IPS-18c (cell line): ENCODE data around the gene YTHDF2.
"Not testable (repeated sequence)": the region's sequence is repeated elsewhere in the genome, so short reads cannot be mapped to it uniquely, and the experiment has no call there.

ENCODE experiments used
- H3K4me3 ChIP-seq: 2 replicates; pipeline ENCODE4 v1.7.0; 2013; ENCODE audit warnings: low read depth, mild to moderate bottlenecking, low read length, moderate library complexity; ENCODE audit not compliant: insufficient read depth
- H3K9me3 ChIP-seq: one replicate; pipeline ENCODE4 v1.6.1; 2013; ENCODE audit warnings: mild to moderate bottlenecking, low read length, moderate library complexity; ENCODE audit not compliant: control insufficient read depth, insufficient read depth

Gene YTHDF2

GRCh38 chr1:28789412-28789811 is 52.7 kb downstream of the YTHDF2 start:
- no peak overlapping the region for H3K4me3 ChIP-seq
- H3K9me3 ChIP-seq = no peaks in the 10 kb centered on the region

GRCh38 chr1:28789816-28790215 is 53.1 kb downstream of the YTHDF2 start:
- Histone ChIP-seq H3K4me3 (no peak overlapping the region), H3K9me3 (no peaks in the 10 kb centered on the region)

- H3K4me3 ChIP-seq = no peak overlapping the region
Observed at GRCh38 chr1:28790377-28791035, 53.8 kb downstream of the YTHDF2 start.

GRCh38 chr1:28791929-28792328 is 55.2 kb downstream of the YTHDF2 start:
- not testable (repeated sequence) for H3K9me3 ChIP-seq, H3K4me3 ChIP-seq

More at GRCh38 chr1:28790377-28791035, 53.8 kb downstream of the YTHDF2 start:
- no peaks in the 10 kb centered on the region for H3K9me3 ChIP-seq

- Histone ChIP-seq H3K4me3 (no peak overlapping the region), H3K9me3 (no peaks in the 10 kb centered on the region)
Observed at GRCh38 chr1:28792644-28793121, 55.9 kb downstream of the YTHDF2 start.

GRCh38 chr1:28794582-28794981 is 57.8 kb downstream of the YTHDF2 start:
- not testable (repeated sequence) for H3K9me3 ChIP-seq, H3K4me3 ChIP-seq

- H3K4me3 ChIP-seq = no peak overlapping the region
- no peaks in the 10 kb centered on the region for H3K9me3 ChIP-seq
Observed at GRCh38 chr1:28796352-28797211, 59.8 kb downstream of the YTHDF2 start.

GRCh38 chr1:28800324-28800723 is 63.6 kb downstream of the YTHDF2 start:
- H3K9me3 ChIP-seq = no peaks in the 10 kb centered on the region
- no peak overlapping the region for H3K4me3 ChIP-seq

GRCh38 chr1:28801461-28801860 is 64.7 kb downstream of the YTHDF2 start:
- Histone ChIP-seq H3K9me3 (no peaks in the 10 kb centered on the region), H3K4me3 (no peak overlapping the region)

- no peak overlapping the region for H3K4me3 ChIP-seq
- H3K9me3 ChIP-seq = no peaks in the 10 kb centered on the region
Observed at GRCh38 chr1:28803051-28803450, 66.3 kb downstream of the YTHDF2 start.

GRCh38 chr1:28803662-28804061 is 66.9 kb downstream of the YTHDF2 start:
- H3K4me3 ChIP-seq = no peak overlapping the region
- H3K9me3 ChIP-seq = no peaks in the 10 kb centered on the region

GRCh38 chr1:28804071-28804470 is 67.3 kb downstream of the YTHDF2 start:
- H3K9me3 ChIP-seq = no peaks in the 10 kb centered on the region
- no peak overlapping the region for H3K4me3 ChIP-seq

- peaks cover 1% of the 10 kb centered on the region for H3K9me3 ChIP-seq
- H3K4me3 ChIP-seq = no peak overlapping the region
Observed at GRCh38 chr1:28807046-28807445, 70.3 kb downstream of the YTHDF2 start.

- Histone ChIP-seq H3K9me3 (peaks cover 2% of the 10 kb centered on the region), H3K4me3 (no peak overlapping the region)
Observed at GRCh38 chr1:28807986-28808385, 71.2 kb downstream of the YTHDF2 start.

- Histone ChIP-seq H3K4me3 (no peak overlapping the region), H3K9me3 (peaks cover 2% of the 10 kb centered on the region)
Observed at GRCh38 chr1:28811369-28811765, 74.6 kb downstream of the YTHDF2 start.

GRCh38 chr1:28811766-28812668 is 75.3 kb downstream of the YTHDF2 start, which contains the start of gene OPRD1:
OPRD1 (plus strand) TSS chr1:28812170; CDS start chr1:28812384, 214 bp downstream.
- H3K9me3 ChIP-seq = peaks cover 2% of the 10 kb centered on the region
- peak within 1 kb of the TSS; percentile 44 for H3K4me3 ChIP-seq
